GM12874 (cell line): ENCODE results near the gene RSRP1.

Experiments
- TF ChIP-seq, protein P1 (sequence below): IDR thresholded peaks from 2 replicates; pipeline ENCODE4 v1.5.1; 2011; ENCODE audit warnings: low read depth, mild to moderate bottlenecking, control low read depth, low read length, moderate library complexity; ENCODE audit not compliant: insufficient read depth

Gene RSRP1

DNA sequence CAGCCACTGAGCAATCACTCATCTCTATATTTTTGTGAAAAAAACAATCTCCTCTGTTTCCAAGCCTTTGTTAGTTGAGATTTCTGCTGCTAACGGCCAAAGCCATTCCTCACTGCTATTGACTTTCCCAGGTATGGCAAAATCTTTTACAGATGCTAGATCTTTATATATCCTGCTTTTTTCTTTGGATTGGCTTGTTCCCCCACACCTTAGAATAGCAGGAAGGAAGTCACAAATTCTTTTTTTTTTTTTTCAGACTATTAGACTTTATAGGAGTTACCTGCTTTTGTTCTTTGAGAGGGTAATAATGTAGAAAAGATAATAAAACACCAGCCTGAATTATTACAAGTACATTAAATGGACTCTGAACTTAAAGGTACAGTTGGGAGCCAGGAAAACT is 39.2 kb downstream of the RSRP1 start:
- TF ChIP-seq, protein P1, sequence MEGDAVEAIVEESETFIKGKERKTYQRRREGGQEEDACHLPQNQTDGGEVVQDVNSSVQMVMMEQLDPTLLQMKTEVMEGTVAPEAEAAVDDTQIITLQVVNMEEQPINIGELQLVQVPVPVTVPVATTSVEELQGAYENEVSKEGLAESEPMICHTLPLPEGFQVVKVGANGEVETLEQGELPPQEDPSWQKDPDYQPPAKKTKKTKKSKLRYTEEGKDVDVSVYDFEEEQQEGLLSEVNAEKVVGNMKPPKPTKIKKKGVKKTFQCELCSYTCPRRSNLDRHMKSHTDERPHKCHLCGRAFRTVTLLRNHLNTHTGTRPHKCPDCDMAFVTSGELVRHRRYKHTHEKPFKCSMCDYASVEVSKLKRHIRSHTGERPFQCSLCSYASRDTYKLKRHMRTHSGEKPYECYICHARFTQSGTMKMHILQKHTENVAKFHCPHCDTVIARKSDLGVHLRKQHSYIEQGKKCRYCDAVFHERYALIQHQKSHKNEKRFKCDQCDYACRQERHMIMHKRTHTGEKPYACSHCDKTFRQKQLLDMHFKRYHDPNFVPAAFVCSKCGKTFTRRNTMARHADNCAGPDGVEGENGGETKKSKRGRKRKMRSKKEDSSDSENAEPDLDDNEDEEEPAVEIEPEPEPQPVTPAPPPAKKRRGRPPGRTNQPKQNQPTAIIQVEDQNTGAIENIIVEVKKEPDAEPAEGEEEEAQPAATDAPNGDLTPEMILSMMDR = no peak

DNA sequence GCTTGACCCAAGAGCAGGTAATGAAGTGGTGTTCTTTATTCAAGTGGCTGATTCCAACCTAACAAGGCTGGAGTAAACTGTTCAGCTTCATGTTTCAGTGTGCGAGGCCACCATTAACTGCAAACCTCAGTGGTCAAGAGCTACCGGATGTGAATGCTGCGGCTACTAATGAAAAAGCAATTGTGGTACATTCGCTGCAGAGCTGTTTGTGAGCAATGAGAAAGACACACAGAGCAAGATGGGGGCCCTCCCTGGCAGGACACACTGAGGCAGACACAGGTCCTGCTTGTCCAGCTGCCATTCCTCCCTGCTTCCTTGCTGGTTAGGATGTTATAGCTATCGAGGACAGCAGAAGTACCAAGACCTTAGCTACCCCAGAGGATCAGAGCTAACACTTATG is 41.1 kb downstream of the RSRP1 start:
- TF ChIP-seq, protein P1 = no peak

DNA sequence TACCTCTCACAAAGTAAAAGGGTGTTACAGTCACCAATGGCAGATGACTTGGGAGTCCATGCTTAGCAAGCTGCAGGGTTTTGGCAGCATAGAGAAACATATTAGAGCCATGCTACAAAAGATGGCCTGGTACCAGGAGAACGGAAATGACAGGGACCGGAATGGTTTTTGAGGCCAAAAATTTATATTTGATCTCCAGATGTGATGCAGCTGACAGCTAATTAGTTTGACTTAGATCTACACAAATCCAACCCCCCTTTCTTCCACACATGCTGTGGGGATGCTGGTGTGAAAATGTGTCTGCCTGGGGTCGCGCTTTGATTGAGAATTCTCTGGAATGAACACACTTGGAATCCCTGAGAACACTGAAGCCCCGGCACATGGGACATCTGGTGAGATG is 41.5 kb downstream of the RSRP1 start:
- TF ChIP-seq, protein P1 = no peak

DNA sequence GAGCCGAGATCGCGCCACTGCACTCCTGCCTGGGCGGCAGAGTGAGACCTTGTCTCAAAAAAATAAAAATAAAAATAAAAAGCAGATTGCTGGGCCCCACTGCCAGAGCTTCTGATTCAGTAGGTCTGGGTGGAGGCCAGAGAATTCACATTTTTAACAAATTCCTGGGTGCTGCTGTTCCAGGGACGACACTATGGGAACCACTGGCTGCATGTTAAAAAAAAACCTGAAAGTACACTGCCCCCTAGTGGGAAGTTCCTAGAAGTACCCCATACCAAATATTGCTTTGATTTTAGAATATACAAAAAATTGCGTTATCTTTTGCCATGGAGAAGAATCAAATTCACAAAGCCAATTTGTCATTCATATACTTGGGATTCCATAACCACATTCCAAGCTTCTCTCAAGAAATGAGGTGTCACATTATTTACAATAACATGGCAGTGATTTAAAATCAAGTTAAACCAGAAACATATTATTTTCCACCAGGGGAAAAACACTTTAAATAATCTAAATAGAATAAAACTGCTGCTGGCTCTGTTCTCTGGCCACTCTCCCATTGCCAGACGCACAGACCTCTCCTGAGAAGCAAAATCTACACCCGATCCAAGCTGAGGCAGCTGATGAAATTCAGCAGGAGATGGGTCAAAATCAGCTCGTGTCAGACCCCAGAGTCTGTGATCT is 42.3 kb downstream of the RSRP1 start:
- TF ChIP-seq, protein P1 = peak; percentile 47; the same call in 1 of the 2 replicates

DNA sequence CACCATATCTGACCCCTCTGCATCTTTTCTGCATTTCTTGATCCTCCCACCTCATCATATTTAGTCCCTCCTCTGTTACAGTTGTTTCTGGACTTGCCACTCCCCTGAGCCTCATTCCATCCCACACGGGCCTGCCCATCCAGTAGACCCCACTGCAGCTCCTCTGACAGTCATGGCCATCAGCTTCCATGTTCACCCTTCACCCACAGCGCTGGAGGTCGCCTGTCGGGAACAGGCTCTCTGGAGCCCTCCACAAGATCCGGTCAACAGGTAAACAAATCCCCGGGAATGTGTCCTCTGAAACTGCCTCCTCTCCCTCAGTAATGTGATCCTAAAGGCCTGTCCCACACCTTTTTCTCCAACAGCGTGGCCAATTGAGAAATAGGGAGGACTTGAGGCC is 46.2 kb downstream of the RSRP1 start:
- TF ChIP-seq, protein P1 = no peak

DNA sequence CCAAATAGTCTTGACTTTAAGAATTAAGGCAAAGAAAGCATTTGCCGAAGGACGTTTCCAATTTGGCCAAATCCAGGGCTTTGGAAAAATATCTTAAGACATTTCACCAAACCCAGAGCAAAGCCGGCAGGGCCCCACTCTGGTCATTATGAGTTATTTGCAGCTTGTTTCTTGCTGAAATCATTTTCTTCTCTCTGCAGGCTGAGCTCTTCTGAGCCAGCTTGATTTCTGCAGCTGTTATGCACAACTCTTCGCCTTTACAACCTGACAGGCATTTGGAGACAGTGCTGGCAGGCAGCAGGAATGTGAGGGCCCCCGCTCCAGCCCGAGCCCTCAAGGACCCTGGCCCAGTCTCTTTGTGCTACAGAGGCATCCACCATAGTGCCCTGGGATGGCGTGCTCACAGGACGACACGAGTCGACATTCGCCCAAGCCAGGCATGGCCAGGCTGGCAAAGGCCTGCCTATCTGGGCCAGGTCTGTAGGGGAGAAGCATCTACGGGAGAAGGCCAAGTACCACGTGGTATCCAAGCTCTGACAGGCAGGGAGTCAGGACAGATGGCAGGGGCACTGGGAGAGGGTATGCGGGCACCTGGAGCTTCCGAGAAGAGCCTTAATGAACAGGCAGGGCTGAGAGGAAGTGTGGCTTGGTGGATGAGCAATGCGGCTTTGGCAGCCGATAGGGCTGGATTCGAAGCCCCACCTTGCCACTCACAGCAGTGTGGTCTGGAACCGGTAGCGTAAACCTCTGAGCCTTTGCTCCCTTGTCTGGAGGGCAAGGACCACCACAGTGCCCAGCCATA is 47.2 kb downstream of the RSRP1 start:
- TF ChIP-seq, protein P1 = no peak

DNA sequence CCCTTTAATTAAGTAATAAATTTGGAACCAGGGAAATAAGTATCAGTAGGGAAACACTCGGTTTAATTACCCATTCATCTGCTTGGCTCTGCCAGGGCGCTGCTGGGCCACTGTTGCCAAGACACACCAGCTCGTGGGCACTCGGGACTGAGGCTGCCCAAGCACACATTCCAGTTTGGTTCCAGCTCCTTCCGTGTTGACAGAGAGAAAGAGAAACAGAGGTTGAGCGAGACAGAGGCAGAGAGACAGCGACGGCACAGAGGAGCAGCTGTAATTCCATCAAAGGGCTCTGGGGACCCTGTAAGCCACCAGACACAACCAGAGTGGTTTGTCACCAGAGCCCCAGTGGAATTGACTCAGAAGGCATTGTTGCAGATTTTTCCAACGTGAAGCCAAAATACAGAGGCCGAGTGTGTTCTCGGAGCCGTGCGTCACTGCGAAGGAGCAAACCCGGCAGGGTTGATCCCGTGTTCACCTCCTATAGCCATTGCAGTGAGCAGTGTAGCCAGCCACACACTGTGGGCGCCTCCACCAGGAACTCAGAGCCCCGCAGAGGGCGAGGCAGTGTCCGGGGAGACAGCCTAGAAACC is 48.5 kb downstream of the RSRP1 start:
- TF ChIP-seq, protein P1 = peak; percentile 18; the same call in 1 of the 2 replicates
